GM23338 (cell line): ENCODE measurements around the gene TMEM37. TPM values are rescaled to one million over a fixed set of nuclear protein-coding genes. Genes with fewer than 3 reads are reported as not detected.

Experiments used
- ATAC-seq: fragments of 200-7000 bp; cut with Tn5 transposase; 3 replicates; pipeline ENCODE4 v1.9.1; 2020
- DNase-seq: peaks from one replicate; pipeline ENCODE4 v3.0.0-alpha.2; 2015; ENCODE audit warnings: low spot score
- H2AFZ ChIP-seq: fragments of 200-600 bp; sonication (generic); 2 replicates; pipeline ENCODE4 v1.8.0; 2016; ENCODE audit warnings: antibody characterized with exemption, mild to moderate bottlenecking, moderate library complexity
- H3F3A ChIP-seq: fragments of 200-600 bp; sonication (generic); replicated peaks from 2 replicates; pipeline ENCODE4 v1.8.0; 2017; ENCODE audit warnings: antibody characterized with exemption, mixed run types, low read depth
- H3K27ac ChIP-seq: fragments of 200-600 bp; sonication (generic); 2 replicates; pipeline ENCODE4 v1.6.1; 2016; ENCODE audit warnings: low read depth
- H3K27me3 ChIP-seq: fragments of 200-600 bp; sonication (generic); 2 replicates; pipeline ENCODE4 v1.8.0; 2016; ENCODE audit warnings: mild to moderate bottlenecking, mixed run types, moderate library complexity; ENCODE audit not compliant: insufficient read depth
- H3K36me3 ChIP-seq: fragments of 200-600 bp; sonication (generic); 2 replicates; pipeline ENCODE4 v1.8.0; 2016; ENCODE audit warnings: mild to moderate bottlenecking; ENCODE audit not compliant: insufficient read depth
- H3K4me1 ChIP-seq: fragments of 200-600 bp; sonication (generic); 2 replicates; pipeline ENCODE4 v1.8.0; 2016; ENCODE audit warnings: mild to moderate bottlenecking, moderate library complexity; ENCODE audit not compliant: insufficient read depth
- H3K4me2 ChIP-seq: fragments of 200-600 bp; sonication (generic); 2 replicates; pipeline ENCODE4 v1.7.1; 2017; ENCODE audit warnings: mixed run types
- H3K4me3 ChIP-seq: fragments of 200-600 bp; sonication (generic); 2 replicates; pipeline ENCODE4 v1.6.1; 2016; ENCODE audit warnings: mixed run types
- H3K79me2 ChIP-seq: fragments of 200-600 bp; sonication (generic); replicated peaks from 2 replicates; pipeline ENCODE4 v1.8.0; 2017; ENCODE audit warnings: mild to moderate bottlenecking; ENCODE audit not compliant: insufficient read depth
- H3K9me2 ChIP-seq: fragments of 200-600 bp; sonication (generic); 2 replicates; pipeline ENCODE4 v1.8.0; 2017; ENCODE audit not compliant: insufficient read depth
- H4K20me1 ChIP-seq: fragments of 200-600 bp; sonication (generic); replicated peaks from 2 replicates; pipeline ENCODE4 v1.8.0; 2017; ENCODE audit warnings: mild to moderate bottlenecking; ENCODE audit not compliant: insufficient read depth
- H3K27ac Mint-ChIP-seq: 2 replicates; pipeline ENCODE4 v1.8.0; 2020; ENCODE audit warnings: inconsistent platforms, mild to moderate bottlenecking, moderate library complexity, mixed read lengths
- H3K27me3 Mint-ChIP-seq: 3 replicates; pipeline ENCODE4 v1.8.0; 2022; ENCODE audit warnings: low read depth, mild to moderate bottlenecking, moderate library complexity, mixed read lengths, inconsistent platforms; ENCODE audit not compliant: insufficient read depth, poor library complexity
- H3K36me3 Mint-ChIP-seq: 3 replicates; pipeline ENCODE4 v1.8.0; 2021; ENCODE audit warnings: low read depth, mild to moderate bottlenecking, inconsistent platforms, moderate library complexity, mixed read lengths
- H3K4me1 Mint-ChIP-seq: 3 replicates; pipeline ENCODE4 v1.8.0; 2020; ENCODE audit warnings: mild to moderate bottlenecking, inconsistent platforms, mixed read lengths
- H3K4me3 Mint-ChIP-seq: 3 replicates; pipeline ENCODE4 v1.8.0; 2021; ENCODE audit warnings: moderate library complexity, mild to moderate bottlenecking, inconsistent platforms, mixed read lengths
- H3K9me3 Mint-ChIP-seq: 3 replicates; pipeline ENCODE4 v1.8.0; 2020; ENCODE audit warnings: moderate library complexity, mild to moderate bottlenecking, inconsistent platforms, mixed read lengths
- CREB1 ChIP-seq: fragments of 250-450 bp; sonication (Bioruptor Pico); IDR thresholded peaks from 2 replicates; pipeline ENCODE4 v1.5.0; 2020; ENCODE audit warnings: low read depth, mild to moderate bottlenecking, moderate library complexity
- EZH2 ChIP-seq: fragments of 200-600 bp; sonication (generic); IDR thresholded peaks from one replicate; pipeline ENCODE4 v1.8.0; 2017; ENCODE audit warnings: antibody characterized with exemption, mild to moderate bottlenecking, low read depth; ENCODE audit not compliant: unreplicated experiment
- EZH2phosphoT487 ChIP-seq: fragments of 200-600 bp; sonication (generic); IDR thresholded peaks from one replicate; pipeline ENCODE4 v1.8.1; 2018; ENCODE audit warnings: antibody characterized with exemption; ENCODE audit not compliant: unreplicated experiment
- JUNB ChIP-seq: IDR thresholded peaks from one replicate; pipeline ENCODE4 v1.6.1; 2016; ENCODE audit warnings: antibody characterized with exemption; ENCODE audit not compliant: unreplicated experiment
- NANOG ChIP-seq: IDR thresholded peaks from 2 replicates; pipeline ENCODE4 v1.6.1; 2016; ENCODE audit warnings: antibody characterized with exemption, borderline replicate concordance
- POLR2AphosphoS5 ChIP-seq: IDR thresholded peaks from 2 replicates; pipeline ENCODE4 v1.6.1; 2016; ENCODE audit warnings: antibody characterized with exemption, low read depth
- STAT1 ChIP-seq: IDR thresholded peaks from one replicate; pipeline ENCODE4 v1.6.1; 2016; ENCODE audit warnings: antibody characterized with exemption; ENCODE audit not compliant: unreplicated experiment
- ZNF114 ChIP-seq: fragments of 250-450 bp; sonication (Bioruptor Pico); IDR thresholded peaks from 2 replicates; pipeline ENCODE4 v1.5.0; 2020; ENCODE audit warnings: mild to moderate bottlenecking, moderate library complexity
- ZNF331 ChIP-seq: fragments of 250-450 bp; sonication (Bioruptor Pico); IDR thresholded peaks from 2 replicates; pipeline ENCODE4 v1.5.0; 2020; ENCODE audit warnings: low read depth, mild to moderate bottlenecking, moderate library complexity
- polyA plus RNA-seq: library from polyadenylated mRNA; unstranded; fragments of >200 nt; fragmentation: Nextera tagmentation; extraction: Ambion mirVana; gene quantifications from 2 replicates; pipeline ENCODE4 v1.2.1, GENCODE V29; 2016
- total RNA-seq: library from RNA; depleted of rRNA; stranded (reverse); fragments of >200 nt; shearing (Covaris generic); gene quantifications from 2 replicates; pipeline ENCODE4 v1.2.3, GENCODE V29; 2014
- TF ChIP-seq, protein P1 (sequence below), 2 experiments: fragments of 200-600 bp in 1 of 2; sonication (generic) in 1 of 2; conservative IDR thresholded peaks; 2 replicates each; pipeline versions ENCODE4 v1.5.1 to v1.6.1; 2016 to 2017; ENCODE audit warnings: antibody characterized with exemption in 2 of 2, low read depth in 2 of 2, mild to moderate bottlenecking in 2 of 2, moderate library complexity in 1 of 2
- TF ChIP-seq, protein P2 (sequence below): IDR thresholded peaks from 2 replicates; pipeline ENCODE4 v1.6.1; 2016; ENCODE audit warnings: antibody characterized with exemption
- TF ChIP-seq, protein P3 (sequence below): IDR thresholded peaks from one replicate; pipeline ENCODE4 v1.6.1; 2018; ENCODE audit warnings: antibody characterized with exemption; ENCODE audit not compliant: unreplicated experiment
- TF ChIP-seq, protein P4 (sequence below): fragments of 250-450 bp; sonication (Bioruptor Pico); IDR thresholded peaks from 2 replicates; pipeline ENCODE4 v1.5.0; 2020; ENCODE audit warnings: mild to moderate bottlenecking, moderate library complexity

The TMEM37 gene
- total and polyA plus RNA-seq, 2 experiments from 2014 or later, result 8.6 to 8.8 TPM

DNA sequence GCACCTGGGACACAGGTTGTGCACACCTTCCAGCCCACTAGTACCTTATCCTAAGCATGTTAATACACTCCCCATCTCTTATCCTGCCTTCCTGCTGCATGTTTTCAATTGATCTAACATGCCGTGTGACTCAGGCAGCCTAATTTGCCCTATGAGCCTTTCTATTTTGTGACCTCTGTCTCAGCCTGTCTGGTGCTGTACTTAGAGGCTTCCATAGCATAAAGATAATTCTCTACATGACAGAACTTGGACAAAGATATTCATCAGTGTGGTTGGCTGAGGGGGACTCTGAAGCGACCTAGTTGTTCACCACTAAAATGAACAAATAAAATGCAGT is 8.6 kb upstream of the TMEM37 start:
- H3K4me1 Mint-ChIP-seq, result peaks cover 21% of the 10 kb centered on the region
- H3K36me3 Mint-ChIP-seq, result peaks cover 8% of the 10 kb centered on the region; the same call in 1 of the 3 replicates
- peaks cover 7% of the 10 kb centered on the region for H3K27me3 Mint-ChIP-seq
- no peak overlapping the region for H3K27ac Mint-ChIP-seq
- DNase-seq (no peak), ATAC-seq (no peak)
- no peaks in the 10 kb centered on the region for H3K79me2 ChIP-seq
- H3K4me3 ChIP-seq, result no peak overlapping the region
- H3K4me1 ChIP-seq, result peaks cover 12% of the 10 kb centered on the region
- H3F3A ChIP-seq, result no peaks in the 10 kb centered on the region
- H3K9me2 ChIP-seq, result no peaks in the 10 kb centered on the region
- no peak overlapping the region for H2AFZ ChIP-seq
- H3K9me3 Mint-ChIP-seq, result peaks cover 24% of the 10 kb centered on the region
- H4K20me1 ChIP-seq, result no peaks in the 10 kb centered on the region
- no peak for TF ChIP-seq ZNF114 (CRISPR knock-in tag)
- TF ChIP-seq EZH2phosphoT487, result no peak
- no peak for TF ChIP-seq JUNB
- TF ChIP-seq CREB1, result no peak
- TF ChIP-seq, protein P1, sequence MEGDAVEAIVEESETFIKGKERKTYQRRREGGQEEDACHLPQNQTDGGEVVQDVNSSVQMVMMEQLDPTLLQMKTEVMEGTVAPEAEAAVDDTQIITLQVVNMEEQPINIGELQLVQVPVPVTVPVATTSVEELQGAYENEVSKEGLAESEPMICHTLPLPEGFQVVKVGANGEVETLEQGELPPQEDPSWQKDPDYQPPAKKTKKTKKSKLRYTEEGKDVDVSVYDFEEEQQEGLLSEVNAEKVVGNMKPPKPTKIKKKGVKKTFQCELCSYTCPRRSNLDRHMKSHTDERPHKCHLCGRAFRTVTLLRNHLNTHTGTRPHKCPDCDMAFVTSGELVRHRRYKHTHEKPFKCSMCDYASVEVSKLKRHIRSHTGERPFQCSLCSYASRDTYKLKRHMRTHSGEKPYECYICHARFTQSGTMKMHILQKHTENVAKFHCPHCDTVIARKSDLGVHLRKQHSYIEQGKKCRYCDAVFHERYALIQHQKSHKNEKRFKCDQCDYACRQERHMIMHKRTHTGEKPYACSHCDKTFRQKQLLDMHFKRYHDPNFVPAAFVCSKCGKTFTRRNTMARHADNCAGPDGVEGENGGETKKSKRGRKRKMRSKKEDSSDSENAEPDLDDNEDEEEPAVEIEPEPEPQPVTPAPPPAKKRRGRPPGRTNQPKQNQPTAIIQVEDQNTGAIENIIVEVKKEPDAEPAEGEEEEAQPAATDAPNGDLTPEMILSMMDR (conservative IDR thresholded peaks at IDR 0.05; ENCODE audit: low read depth in 2 of 2), result no peak
- no peak for TF ChIP-seq EZH2
- TF ChIP-seq STAT1, result no peak
- no peak for TF ChIP-seq NANOG
- TF ChIP-seq, protein P2, sequence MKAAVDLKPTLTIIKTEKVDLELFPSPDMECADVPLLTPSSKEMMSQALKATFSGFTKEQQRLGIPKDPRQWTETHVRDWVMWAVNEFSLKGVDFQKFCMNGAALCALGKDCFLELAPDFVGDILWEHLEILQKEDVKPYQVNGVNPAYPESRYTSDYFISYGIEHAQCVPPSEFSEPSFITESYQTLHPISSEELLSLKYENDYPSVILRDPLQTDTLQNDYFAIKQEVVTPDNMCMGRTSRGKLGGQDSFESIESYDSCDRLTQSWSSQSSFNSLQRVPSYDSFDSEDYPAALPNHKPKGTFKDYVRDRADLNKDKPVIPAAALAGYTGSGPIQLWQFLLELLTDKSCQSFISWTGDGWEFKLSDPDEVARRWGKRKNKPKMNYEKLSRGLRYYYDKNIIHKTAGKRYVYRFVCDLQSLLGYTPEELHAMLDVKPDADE, result no peak
- no peak for TF ChIP-seq POLR2AphosphoS5
- TF ChIP-seq, protein P3, sequence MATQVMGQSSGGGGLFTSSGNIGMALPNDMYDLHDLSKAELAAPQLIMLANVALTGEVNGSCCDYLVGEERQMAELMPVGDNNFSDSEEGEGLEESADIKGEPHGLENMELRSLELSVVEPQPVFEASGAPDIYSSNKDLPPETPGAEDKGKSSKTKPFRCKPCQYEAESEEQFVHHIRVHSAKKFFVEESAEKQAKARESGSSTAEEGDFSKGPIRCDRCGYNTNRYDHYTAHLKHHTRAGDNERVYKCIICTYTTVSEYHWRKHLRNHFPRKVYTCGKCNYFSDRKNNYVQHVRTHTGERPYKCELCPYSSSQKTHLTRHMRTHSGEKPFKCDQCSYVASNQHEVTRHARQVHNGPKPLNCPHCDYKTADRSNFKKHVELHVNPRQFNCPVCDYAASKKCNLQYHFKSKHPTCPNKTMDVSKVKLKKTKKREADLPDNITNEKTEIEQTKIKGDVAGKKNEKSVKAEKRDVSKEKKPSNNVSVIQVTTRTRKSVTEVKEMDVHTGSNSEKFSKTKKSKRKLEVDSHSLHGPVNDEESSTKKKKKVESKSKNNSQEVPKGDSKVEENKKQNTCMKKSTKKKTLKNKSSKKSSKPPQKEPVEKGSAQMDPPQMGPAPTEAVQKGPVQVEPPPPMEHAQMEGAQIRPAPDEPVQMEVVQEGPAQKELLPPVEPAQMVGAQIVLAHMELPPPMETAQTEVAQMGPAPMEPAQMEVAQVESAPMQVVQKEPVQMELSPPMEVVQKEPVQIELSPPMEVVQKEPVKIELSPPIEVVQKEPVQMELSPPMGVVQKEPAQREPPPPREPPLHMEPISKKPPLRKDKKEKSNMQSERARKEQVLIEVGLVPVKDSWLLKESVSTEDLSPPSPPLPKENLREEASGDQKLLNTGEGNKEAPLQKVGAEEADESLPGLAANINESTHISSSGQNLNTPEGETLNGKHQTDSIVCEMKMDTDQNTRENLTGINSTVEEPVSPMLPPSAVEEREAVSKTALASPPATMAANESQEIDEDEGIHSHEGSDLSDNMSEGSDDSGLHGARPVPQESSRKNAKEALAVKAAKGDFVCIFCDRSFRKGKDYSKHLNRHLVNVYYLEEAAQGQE, result no peak
- no peak for TF ChIP-seq ZNF331
- TF ChIP-seq, protein P4, sequence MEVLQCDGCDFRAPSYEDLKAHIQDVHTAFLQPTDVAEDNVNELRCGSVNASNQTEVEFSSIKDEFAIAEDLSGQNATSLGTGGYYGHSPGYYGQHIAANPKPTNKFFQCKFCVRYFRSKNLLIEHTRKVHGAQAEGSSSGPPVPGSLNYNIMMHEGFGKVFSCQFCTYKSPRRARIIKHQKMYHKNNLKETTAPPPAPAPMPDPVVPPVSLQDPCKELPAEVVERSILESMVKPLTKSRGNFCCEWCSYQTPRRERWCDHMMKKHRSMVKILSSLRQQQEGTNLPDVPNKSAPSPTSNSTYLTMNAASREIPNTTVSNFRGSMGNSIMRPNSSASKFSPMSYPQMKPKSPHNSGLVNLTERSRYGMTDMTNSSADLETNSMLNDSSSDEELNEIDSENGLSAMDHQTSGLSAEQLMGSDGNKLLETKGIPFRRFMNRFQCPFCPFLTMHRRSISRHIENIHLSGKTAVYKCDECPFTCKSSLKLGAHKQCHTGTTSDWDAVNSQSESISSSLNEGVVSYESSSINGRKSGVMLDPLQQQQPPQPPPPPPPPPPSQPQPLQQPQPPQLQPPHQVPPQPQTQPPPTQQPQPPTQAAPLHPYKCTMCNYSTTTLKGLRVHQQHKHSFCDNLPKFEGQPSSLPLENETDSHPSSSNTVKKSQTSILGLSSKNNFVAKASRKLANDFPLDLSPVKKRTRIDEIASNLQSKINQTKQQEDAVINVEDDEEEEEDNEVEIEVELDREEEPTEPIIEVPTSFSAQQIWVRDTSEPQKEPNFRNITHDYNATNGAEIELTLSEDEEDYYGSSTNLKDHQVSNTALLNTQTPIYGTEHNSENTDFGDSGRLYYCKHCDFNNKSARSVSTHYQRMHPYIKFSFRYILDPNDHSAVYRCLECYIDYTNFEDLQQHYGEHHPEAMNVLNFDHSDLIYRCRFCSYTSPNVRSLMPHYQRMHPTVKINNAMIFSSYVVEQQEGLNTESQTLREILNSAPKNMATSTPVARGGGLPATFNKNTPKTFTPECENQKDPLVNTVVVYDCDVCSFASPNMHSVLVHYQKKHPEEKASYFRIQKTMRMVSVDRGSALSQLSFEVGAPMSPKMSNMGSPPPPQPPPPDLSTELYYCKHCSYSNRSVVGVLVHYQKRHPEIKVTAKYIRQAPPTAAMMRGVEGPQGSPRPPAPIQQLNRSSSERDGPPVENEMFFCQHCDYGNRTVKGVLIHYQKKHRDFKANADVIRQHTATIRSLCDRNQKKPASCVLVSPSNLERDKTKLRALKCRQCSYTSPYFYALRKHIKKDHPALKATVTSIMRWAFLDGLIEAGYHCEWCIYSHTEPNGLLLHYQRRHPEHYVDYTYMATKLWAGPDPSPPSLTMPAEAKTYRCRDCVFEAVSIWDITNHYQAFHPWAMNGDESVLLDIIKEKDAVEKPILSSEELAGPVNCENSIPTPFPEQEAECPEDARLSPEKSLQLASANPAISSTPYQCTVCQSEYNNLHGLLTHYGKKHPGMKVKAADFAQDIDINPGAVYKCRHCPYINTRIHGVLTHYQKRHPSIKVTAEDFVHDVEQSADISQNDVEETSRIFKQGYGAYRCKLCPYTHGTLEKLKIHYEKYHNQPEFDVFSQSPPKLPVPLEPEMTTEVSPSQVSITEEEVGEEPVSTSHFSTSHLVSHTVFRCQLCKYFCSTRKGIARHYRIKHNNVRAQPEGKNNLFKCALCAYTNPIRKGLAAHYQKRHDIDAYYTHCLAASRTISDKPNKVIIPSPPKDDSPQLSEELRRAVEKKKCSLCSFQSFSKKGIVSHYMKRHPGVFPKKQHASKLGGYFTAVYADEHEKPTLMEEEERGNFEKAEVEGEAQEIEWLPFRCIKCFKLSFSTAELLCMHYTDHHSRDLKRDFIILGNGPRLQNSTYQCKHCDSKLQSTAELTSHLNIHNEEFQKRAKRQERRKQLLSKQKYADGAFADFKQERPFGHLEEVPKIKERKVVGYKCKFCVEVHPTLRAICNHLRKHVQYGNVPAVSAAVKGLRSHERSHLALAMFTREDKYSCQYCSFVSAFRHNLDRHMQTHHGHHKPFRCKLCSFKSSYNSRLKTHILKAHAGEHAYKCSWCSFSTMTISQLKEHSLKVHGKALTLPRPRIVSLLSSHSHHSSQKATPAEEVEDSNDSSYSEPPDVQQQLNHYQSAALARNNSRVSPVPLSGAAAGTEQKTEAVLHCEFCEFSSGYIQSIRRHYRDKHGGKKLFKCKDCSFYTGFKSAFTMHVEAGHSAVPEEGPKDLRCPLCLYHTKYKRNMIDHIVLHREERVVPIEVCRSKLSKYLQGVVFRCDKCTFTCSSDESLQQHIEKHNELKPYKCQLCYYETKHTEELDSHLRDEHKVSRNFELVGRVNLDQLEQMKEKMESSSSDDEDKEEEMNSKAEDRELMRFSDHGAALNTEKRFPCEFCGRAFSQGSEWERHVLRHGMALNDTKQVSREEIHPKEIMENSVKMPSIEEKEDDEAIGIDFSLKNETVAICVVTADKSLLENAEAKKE (CRISPR knock-in tag), result no peak
- no peak overlapping the region for H3K4me3 Mint-ChIP-seq
- no peaks in the 10 kb centered on the region; the same call in 1 of the 2 replicates for H3K36me3 ChIP-seq
- H3K4me2 ChIP-seq, result no peak overlapping the region
- H3K27me3 ChIP-seq, result 0 out of 2 replicates have a peak, but pooled peaks cover 3% of the 10 kb centered on the region
- no peak overlapping the region for H3K27ac ChIP-seq
